Lung (tissue), 12 donors: ENCODE results near the gene FANCE. TPM values are rescaled to one million over a fixed set of nuclear protein-coding genes. Genes with fewer than 3 reads are reported as not detected.

Experiments
- ATAC-seq: fragments of 200-7000 bp; cut with Tn5 transposase; one replicate; pipeline ENCODE4 v1.9.1; 2020; ENCODE audit warnings: moderate number of reproducible peaks; ENCODE audit not compliant: insufficient read depth, low FRiP score
- DNase-seq, 3 donors: peaks; one replicate each; pipeline ENCODE4 v3.0.0-alpha.2; 2013 to 2017
- H3K27ac ChIP-seq, 2 donors: one replicate each; pipeline ENCODE4 v1.5.1; 2013; ENCODE audit warnings: mild to moderate bottlenecking in 2 of 2, moderate library complexity in 2 of 2, control low read depth in 1 of 2, inconsistent platforms in 1 of 2, low read depth in 1 of 2, low read length in 1 of 2
- H3K27me3 ChIP-seq, 3 donors: one replicate each; pipeline ENCODE4 v1.5.1; 2013; ENCODE audit warnings: low read length in 2 of 3; ENCODE audit not compliant: control insufficient read depth in 3 of 3, insufficient read depth in 3 of 3
- H3K36me3 ChIP-seq, 4 donors: one replicate each; pipeline ENCODE4 v1.5.1; 2013; ENCODE audit warnings: low read length in 4 of 4, mild to moderate bottlenecking in 1 of 4, moderate library complexity in 1 of 4; ENCODE audit not compliant: control insufficient read depth in 4 of 4, insufficient read depth in 4 of 4
- H3K4me1 ChIP-seq, 5 donors: one replicate each; pipeline ENCODE4 v1.5.1; 2013; ENCODE audit warnings: low read length in 5 of 5, mild to moderate bottlenecking in 2 of 5, moderate library complexity in 1 of 5; ENCODE audit not compliant: control insufficient read depth in 5 of 5, insufficient read depth in 5 of 5
- H3K4me3 ChIP-seq: one replicate; pipeline ENCODE4 v1.5.1; 2013; ENCODE audit warnings: mild to moderate bottlenecking, control low read depth, moderate library complexity
- H3K9ac ChIP-seq, 2 donors: one replicate each; pipeline ENCODE4 v1.5.1; 2013; ENCODE audit warnings: low read length in 2 of 2, control low read depth in 1 of 2; ENCODE audit not compliant: insufficient read depth in 1 of 2
- H3K9me3 ChIP-seq, 4 donors: one replicate each; pipeline ENCODE4 v1.5.1; 2013; ENCODE audit warnings: low read length in 3 of 4, mild to moderate bottlenecking in 1 of 4, moderate library complexity in 1 of 4; ENCODE audit not compliant: control insufficient read depth in 4 of 4, insufficient read depth in 3 of 4
- CTCF ChIP-seq: IDR thresholded peaks from 2 replicates; pipeline ENCODE4 v1.5.1; 2012; ENCODE audit warnings: mild to moderate bottlenecking; ENCODE audit errors: control extremely low read depth, extremely low read depth
- WGBS, 2 donors: extraction: QIAGEN DNeasy Blood & Tissue Kit; methylation state at CpG; one replicate each; pipeline ENCODE4 v1.1.7; 2013; 5-methylcytosine and 5-hydroxymethylcytosine counted together
- polyA plus RNA-seq, 2 donors: library from polyadenylated mRNA; stranded (reverse); fragments of 200-250 nt; gene quantifications; one replicate each; pipeline ENCODE4 v1.2.1, GENCODE V29; 2013
- total RNA-seq, 2 donors: library from RNA; depleted of rRNA in 1 of 2; stranded (reverse); fragments of >200 nt in 1 of 2; gene quantifications; one replicate each; pipeline ENCODE4 v1.2.1, GENCODE V29; 2014 to 2021
- donor health status: control.
- donor health status: control.
- donor health status: Bipolar disorder and iron deficiency.
- donor health status: healthy.
- donor health status: DM: yes; HTN: yes; CAD: no.

The FANCE gene
- total and polyA plus RNA-seq, 4 donors, result 3.1 to 7.3 (median 6.3) TPM

DNA sequence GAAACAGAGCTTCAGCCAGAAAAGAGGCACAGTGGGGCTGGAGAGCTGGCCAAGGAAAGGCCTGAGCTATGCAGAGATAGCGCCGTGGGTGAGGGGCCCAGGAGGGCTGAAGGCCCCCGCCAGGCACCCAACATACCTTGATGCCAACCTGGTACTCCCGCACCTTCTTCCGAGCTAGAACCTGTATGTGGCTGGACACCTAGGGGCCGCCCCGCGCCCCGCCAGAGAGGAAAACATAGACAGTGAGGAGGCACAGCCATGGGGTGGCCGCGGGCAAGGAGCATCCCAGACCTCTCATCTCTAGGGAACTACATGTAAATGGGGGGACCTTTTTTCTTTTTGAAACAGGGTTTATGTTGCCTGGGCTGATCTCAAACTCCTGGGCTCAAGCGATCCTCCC lies 28.0 kb downstream of the FANCE start:
- Histone ChIP-seq H3K4me1 (peaks cover 0 to 4% (median 3%) of the 10 kb centered on the region in 5 donors), H3K27ac (no peak overlapping the region), H3K27me3 (no peaks in the 10 kb centered on the region), H3K9me3 (no peaks in the 10 kb centered on the region), H3K4me3 (no peak overlapping the region), H3K9ac (no peak overlapping the region), H3K36me3 (peaks cover 0 to 21% (median 12%) of the 10 kb centered on the region in 4 donors)
- WGBS, 2 donors, result 95 to 96% methylated on average over 12 of the region's 12 CpGs
- DNase-seq (no peak), ATAC-seq (no peak)
- no peak for TF ChIP-seq CTCF

GRCh38 chr6:35481226-35481625 lies 29.1 kb downstream of the FANCE start:
- DNase-seq, result no peak
- peaks cover 0 to 15% (median 8%) of the 10 kb centered on the region in 5 donors for H3K4me1 ChIP-seq
- 84 to 88% methylated on average over 8 of the region's 8 CpGs for WGBS, 2 donors
- TF ChIP-seq CTCF, result no peak
- no peaks in the 10 kb centered on the region for H3K27me3 ChIP-seq
- H3K9ac ChIP-seq, result no peak overlapping the region
- H3K36me3 ChIP-seq, result peaks cover 0 to 20% (median 8%) of the 10 kb centered on the region in 4 donors
- no peak overlapping the region for H3K27ac ChIP-seq
- ATAC-seq, result no peak
- H3K4me3 ChIP-seq, result no peak overlapping the region
- no peaks in the 10 kb centered on the region for H3K9me3 ChIP-seq

- DNase-seq (no peak), ATAC-seq (no peak)
- Histone ChIP-seq H3K4me3 (no peak overlapping the region), H3K9me3 (no peaks in the 10 kb centered on the region), H3K27me3 (no peaks in the 10 kb centered on the region), H3K9ac (no peak overlapping the region), H3K27ac (no peak overlapping the region), H3K4me1 (peaks cover 5 to 27% (median 18%) of the 10 kb centered on the region in 5 donors), H3K36me3 (peaks cover 0 to 20% (median 9%) of the 10 kb centered on the region in 4 donors)
- 94 to 96% methylated on average over 4 of the region's 4 CpGs for WGBS, 2 donors
- no peak for TF ChIP-seq CTCF
Observed at GRCh38 chr6:35483062-35483461, 30.9 kb downstream of the FANCE start.

GRCh38 chr6:35483490-35483889 lies 31.4 kb downstream of the FANCE start:
- peaks cover 0 to 17% (median 9%) of the 10 kb centered on the region in 4 donors for H3K36me3 ChIP-seq
- no peak for TF ChIP-seq CTCF
- H3K4me1 ChIP-seq, result peaks cover 5 to 31% (median 22%) of the 10 kb centered on the region in 5 donors
- DNase-seq, result no peak
- H3K9me3 ChIP-seq, result no peaks in the 10 kb centered on the region
- 55 to 79% methylated on average over 3 of the region's 3 CpGs for WGBS, 2 donors
- no peaks in the 10 kb centered on the region for H3K27me3 ChIP-seq
- no peak overlapping the region for H3K4me3 ChIP-seq
- H3K27ac ChIP-seq, result no peak overlapping the region
- no peak overlapping the region for H3K9ac ChIP-seq
- ATAC-seq, result no peak
